Body of pancreas (tissue), 4 donors: Measurements from ENCODE around the gene RNU6-1. TPM values are rescaled to one million over a fixed set of nuclear protein-coding genes. Genes with fewer than 3 reads are reported as not detected.

ENCODE experiments used
- ATAC-seq: fragments of 150-250 bp; one replicate; pipeline ENCODE4 v1.9.1; 2016
- DNase-seq, 4 donors: peaks; one replicate each; pipeline ENCODE4 v3.0.0-alpha.2; 2019
- H3K27ac ChIP-seq, 4 donors: fragments of 200-600 bp; sonication (generic); 1 replicate in 3 of 4; 2 replicates in 1 of 4; pipeline versions ENCODE4 v1.5.1 to v1.6.1; 2016 to 2019; ENCODE audit warnings: mild to moderate bottlenecking in 1 of 4, mixed read lengths in 1 of 4, moderate library complexity in 1 of 4
- H3K27me3 ChIP-seq, 2 donors: fragments of 200-600 bp; sonication (generic); one replicate each; pipeline ENCODE4 v1.6.0; 2016; ENCODE audit warnings: mild to moderate bottlenecking in 1 of 2
- H3K36me3 ChIP-seq, 2 donors: fragments of 200-600 bp; sonication (generic); replicated peaks in 1 of 2; 2 replicates each; pipeline ENCODE4 v1.5.1; 2016; ENCODE audit warnings: low read depth in 2 of 2; ENCODE audit not compliant: insufficient read depth in 1 of 2
- H3K4me1 ChIP-seq: fragments of 200-600 bp; sonication (generic); one replicate; pipeline ENCODE4 v1.6.0; 2016
- H3K4me3 ChIP-seq, 2 donors: fragments of 200-600 bp; sonication (generic); 1 replicate in 1 of 2; 2 replicates in 1 of 2; pipeline ENCODE4 v1.5.1; 2016 to 2019
- H3K9me3 ChIP-seq, 3 donors: fragments of 200-600 bp; sonication (generic); 1 replicate in 2 of 3; 2 replicates in 1 of 3; pipeline ENCODE4 v1.5.1; 2016
- CTCF ChIP-seq, 7 experiments: fragments of 450-650 bp in 4 of 7; fragments of 200-600 bp in 3 of 7; sonication (generic) in 3 of 7; IDR thresholded peaks; one replicate each; pipeline ENCODE4 v1.5.1; 2016 to 2019; ENCODE audit warnings: antibody characterized with exemption in 7 of 7
- POLR2A ChIP-seq, 3 donors: fragments of 450-650 bp; IDR thresholded peaks; one replicate each; pipeline ENCODE4 v1.6.1; 2016; ENCODE audit warnings: antibody characterized with exemption in 3 of 3, mild to moderate bottlenecking in 2 of 3
- WGBS, 2 donors: methylation state at CpG; one replicate each; pipeline ENCODE4 v1.1.5; 2017; 5-methylcytosine and 5-hydroxymethylcytosine counted together
- intact Hi-C: fragments of 100-400 bp; cut with DNase I; formaldehyde crosslinking; loops from one replicate; pipeline ENCODE4 v1.15.1; 2023
- total RNA-seq, 2 donors: library from RNA; depleted of rRNA; stranded (reverse); fragments of >200 nt; gene quantifications; one replicate each; pipeline ENCODE4 v1.1.0, GENCODE V29; 2016

Gene RNU6-1
- total RNA-seq, 2 donors from 2014 or later, result not detected

- WGBS, 2 donors, result 49 to 63% methylated on average over 2 of the region's 2 CpGs
- H3K27ac ChIP-seq, result no peak overlapping the region
- intact Hi-C loops, result loop anchor here (10.0 kb wide), 1 partner anchor 882 kb away; no protein-coding TSS in a partner anchor
- peaks cover 0 to 28% of the 10 kb centered on the region in 2 donors for H3K27me3 ChIP-seq
- TF ChIP-seq CTCF (IDR thresholded peaks at IDR 0.05), result no peak
- no peak for TF ChIP-seq POLR2A (IDR thresholded peaks at IDR 0.05)
- ATAC-seq, result no peak
- H3K4me1 ChIP-seq, result peaks cover 54% of the 10 kb centered on the region
- no peak for DNase-seq
- no peak overlapping the region for H3K4me3 ChIP-seq
- no peaks in the 10 kb centered on the region for H3K36me3 ChIP-seq
- H3K9me3 ChIP-seq, result no peaks in the 10 kb centered on the region
Observed at GRCh38 chr15:67836955-67837354, 2.9 kb downstream of the RNU6-1 start.

- DNase-seq (peak; percentile 57 to 71 (median 63)), ATAC-seq (no peak)
- 31 to 34% methylated on average over 8 of the region's 8 CpGs for WGBS, 2 donors
- intact Hi-C loops, result loop anchor here (10.0 kb wide), 1 partner anchor 882 kb away; no protein-coding TSS in a partner anchor
- H3K4me3 ChIP-seq, result no peak overlapping the region
- peaks cover 0 to 28% of the 10 kb centered on the region in 2 donors for H3K27me3 ChIP-seq
- H3K36me3 ChIP-seq, result no peaks in the 10 kb centered on the region
- TF ChIP-seq POLR2A (IDR thresholded peaks at IDR 0.05) (no peak), CTCF (IDR thresholded peaks at IDR 0.05) (peak; percentile 53 to 95 (median 64))
- H3K27ac ChIP-seq, result no peak overlapping the region
- H3K4me1 ChIP-seq, result peaks cover 53% of the 10 kb centered on the region
- H3K9me3 ChIP-seq, result no peaks in the 10 kb centered on the region
Observed at GRCh38 chr15:67836477-67836876, 3.4 kb downstream of the RNU6-1 start.

GRCh38 chr15:67836134-67836455 lies 3.8 kb downstream of the RNU6-1 start:
- Histone ChIP-seq H3K27ac (no peak overlapping the region), H3K9me3 (no peaks in the 10 kb centered on the region), H3K36me3 (no peaks in the 10 kb centered on the region), H3K4me3 (no peak overlapping the region), H3K4me1 (peaks cover 49% of the 10 kb centered on the region), H3K27me3 (peaks cover 0 to 31% of the 10 kb centered on the region in 2 donors)
- TF ChIP-seq POLR2A (IDR thresholded peaks at IDR 0.05), result no peak
- no peak for TF ChIP-seq CTCF (IDR thresholded peaks at IDR 0.05)
- DNase-seq (no peak), ATAC-seq (no peak)
- WGBS, 2 donors, result 11 to 16% methylated on average over 11 to 16 of the region's 16 CpGs
- intact Hi-C loops, result loop anchor here (10.0 kb wide), 1 partner anchor 881 kb away; no protein-coding TSS in a partner anchor

GRCh38 chr15:67835297-67836133 lies 4.3 kb downstream of the RNU6-1 start:
- intact Hi-C loops, result loop anchor here (10.0 kb wide), 1 partner anchor 881 kb away; no protein-coding TSS in a partner anchor
- peaks cover 47% of the 10 kb centered on the region for H3K4me1 ChIP-seq
- H3K4me3 ChIP-seq, result no peak overlapping the region
- H3K27me3 ChIP-seq, result peaks cover 0 to 37% of the 10 kb centered on the region in 2 donors
- 20 to 34% methylated on average over 27 to 53 of the region's 59 CpGs for WGBS, 2 donors
- TF ChIP-seq POLR2A (IDR thresholded peaks at IDR 0.05) (no peak), CTCF (IDR thresholded peaks at IDR 0.05) (no peak)
- DNase-seq (no peak), ATAC-seq (no peak)
- no peak overlapping the region for H3K27ac ChIP-seq
- no peaks in the 10 kb centered on the region for H3K36me3 ChIP-seq
- no peaks in the 10 kb centered on the region for H3K9me3 ChIP-seq
